OCI-LY3 (cell line): Measurements from ENCODE around the gene TTLL9.

Experiments
- EZH2phosphoT487 ChIP-seq: fragments of 200-600 bp; shearing (Covaris generic); IDR thresholded peaks from 2 replicates; pipeline ENCODE4 v1.6.1; 2018; ENCODE audit warnings: antibody characterized with exemption, mixed run types, low read depth
- TF ChIP-seq, protein P1 (sequence below): fragments of 200-600, 300-600 bp; sonication (generic); IDR thresholded peaks from 2 replicates; pipeline ENCODE4 v1.5.1; 2014; ENCODE audit warnings: antibody characterized with exemption, low read length, low read depth

DNA sequence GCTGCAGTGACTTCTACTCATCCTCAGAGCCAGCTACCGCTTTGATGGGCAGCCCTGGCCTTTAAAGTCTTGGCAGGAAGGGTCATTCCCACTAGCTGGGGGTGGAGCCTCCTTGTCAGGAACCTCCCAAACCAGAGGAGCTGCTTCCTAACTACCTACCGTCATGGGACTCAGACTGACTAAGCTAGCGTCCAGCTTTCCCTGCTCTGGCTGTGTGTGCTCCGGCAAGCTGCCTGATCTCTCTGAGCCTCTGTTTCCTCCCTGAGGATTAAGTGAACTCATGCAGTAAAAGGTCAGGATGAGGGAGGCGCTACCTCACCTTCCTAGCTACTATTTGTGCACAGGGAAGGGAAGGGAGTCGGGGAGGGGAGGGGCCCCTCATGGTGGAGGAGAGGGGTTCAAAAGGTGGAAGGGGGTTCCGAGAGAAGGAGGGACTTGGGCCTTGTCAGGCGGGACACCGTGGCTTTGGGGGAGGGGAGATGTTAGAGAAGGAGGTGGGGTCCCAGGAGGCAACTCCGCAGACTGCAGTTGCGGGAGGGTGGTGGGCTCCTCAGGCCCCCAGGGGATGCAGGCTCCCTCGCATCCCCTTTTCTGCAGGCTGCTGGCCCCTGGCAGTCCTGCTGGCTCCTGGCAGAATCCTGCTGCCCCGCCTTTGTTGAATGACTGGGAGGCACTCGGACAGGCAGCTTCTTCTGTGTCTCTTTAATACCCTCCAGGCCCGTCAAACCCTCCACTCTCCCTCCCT lies 9.9 kb upstream of the TTLL9 start:
- TF ChIP-seq, protein P1, sequence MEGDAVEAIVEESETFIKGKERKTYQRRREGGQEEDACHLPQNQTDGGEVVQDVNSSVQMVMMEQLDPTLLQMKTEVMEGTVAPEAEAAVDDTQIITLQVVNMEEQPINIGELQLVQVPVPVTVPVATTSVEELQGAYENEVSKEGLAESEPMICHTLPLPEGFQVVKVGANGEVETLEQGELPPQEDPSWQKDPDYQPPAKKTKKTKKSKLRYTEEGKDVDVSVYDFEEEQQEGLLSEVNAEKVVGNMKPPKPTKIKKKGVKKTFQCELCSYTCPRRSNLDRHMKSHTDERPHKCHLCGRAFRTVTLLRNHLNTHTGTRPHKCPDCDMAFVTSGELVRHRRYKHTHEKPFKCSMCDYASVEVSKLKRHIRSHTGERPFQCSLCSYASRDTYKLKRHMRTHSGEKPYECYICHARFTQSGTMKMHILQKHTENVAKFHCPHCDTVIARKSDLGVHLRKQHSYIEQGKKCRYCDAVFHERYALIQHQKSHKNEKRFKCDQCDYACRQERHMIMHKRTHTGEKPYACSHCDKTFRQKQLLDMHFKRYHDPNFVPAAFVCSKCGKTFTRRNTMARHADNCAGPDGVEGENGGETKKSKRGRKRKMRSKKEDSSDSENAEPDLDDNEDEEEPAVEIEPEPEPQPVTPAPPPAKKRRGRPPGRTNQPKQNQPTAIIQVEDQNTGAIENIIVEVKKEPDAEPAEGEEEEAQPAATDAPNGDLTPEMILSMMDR: no peak
- no peak for TF ChIP-seq EZH2phosphoT487
